GM12801 (cell line): ENCODE data around the gene CTDSPL.

Experiments
- CTCF ChIP-seq: IDR thresholded peaks from one replicate; pipeline ENCODE4 v1.5.1; 2011; ENCODE audit warnings: control low read depth; ENCODE audit not compliant: insufficient read length; ENCODE audit errors: extremely low read depth

Gene CTDSPL

DNA sequence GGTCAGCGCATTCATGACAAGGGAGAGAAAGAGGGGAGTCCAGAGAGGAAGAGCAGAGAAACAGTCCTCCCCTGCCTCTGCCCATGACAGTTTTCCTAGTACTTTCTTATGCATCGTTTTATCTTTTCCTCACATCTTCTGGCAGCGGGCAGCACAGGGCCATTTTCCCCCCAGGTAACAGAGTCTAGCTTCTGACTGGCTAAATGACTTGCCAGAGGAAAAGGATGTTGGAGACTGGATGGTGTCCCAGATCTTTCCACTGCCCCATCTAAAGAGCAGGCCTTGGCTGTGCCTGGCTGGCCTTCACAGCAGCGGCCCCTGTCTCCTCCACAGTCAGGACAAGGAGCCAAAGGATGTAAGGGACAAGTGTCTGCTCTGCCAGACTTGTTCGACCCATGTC, 59.3 kb downstream of the CTDSPL start:
- no peak for TF ChIP-seq CTCF

- no peak for TF ChIP-seq CTCF
Observed at GRCh38 chr3:37922721-37923568, 61.3 kb downstream of the CTDSPL start.

DNA sequence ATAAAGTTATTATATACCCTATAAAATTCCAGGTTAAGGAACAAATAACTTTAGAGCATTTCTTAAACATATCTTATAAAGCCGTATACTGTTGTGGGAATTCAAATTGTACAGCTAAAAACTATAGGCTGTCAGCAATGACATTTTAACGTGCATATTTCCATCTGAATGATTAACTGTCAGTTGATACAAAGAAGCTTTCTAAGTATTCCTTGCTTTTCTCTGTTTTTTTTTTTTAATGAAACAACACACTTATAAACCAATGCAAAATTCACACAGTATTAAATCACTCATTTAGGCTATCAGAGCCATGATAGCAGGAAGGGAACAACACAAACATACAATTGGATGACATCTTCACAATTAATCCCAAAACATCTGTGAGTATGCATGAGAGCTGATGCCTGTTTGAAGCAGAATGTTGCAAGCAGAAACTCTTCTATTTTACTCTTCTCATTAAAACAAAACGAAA, 61.9 kb downstream of the CTDSPL start:
- no peak for TF ChIP-seq CTCF

DNA sequence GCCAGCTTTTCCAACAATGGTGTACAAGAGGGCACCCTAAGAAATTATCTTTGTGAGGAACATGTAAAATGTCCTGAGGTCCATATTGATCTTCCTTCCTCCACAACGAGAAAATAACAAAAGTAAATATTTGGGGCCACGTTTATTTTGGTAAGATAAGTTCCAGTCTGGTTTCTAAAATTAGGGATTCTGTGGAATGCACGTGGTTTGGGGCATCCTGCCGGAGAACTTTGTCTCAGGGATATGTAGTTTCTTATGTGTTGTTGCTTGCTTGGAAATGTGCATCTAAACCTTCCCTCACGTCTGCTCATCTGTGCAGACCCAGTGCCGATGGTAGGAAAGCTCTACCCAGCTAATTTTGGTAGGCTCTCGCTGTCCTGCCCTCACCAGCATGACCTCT, 62.8 kb downstream of the CTDSPL start:
- no peak for TF ChIP-seq CTCF

DNA sequence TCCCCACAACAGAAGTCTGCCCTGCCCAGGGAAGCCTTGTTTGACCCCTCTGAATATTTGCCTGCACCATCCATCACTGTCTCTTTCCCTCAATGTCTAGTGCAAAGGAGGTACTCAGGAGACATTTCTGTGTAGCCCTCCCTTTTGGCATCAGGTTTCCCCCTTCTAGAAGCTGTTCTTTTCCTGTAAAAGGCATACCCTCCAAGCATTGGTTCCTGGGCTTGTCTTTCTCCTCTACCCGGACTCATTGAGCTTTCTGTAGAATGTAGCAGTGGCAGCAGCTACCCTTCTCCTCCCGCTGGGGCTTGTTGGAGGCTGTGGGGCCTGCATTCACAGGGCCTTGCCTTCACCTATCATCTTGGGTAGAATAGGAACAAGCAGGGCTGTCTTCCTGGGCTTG, 63.5 kb downstream of the CTDSPL start:
- no peak for TF ChIP-seq CTCF

DNA sequence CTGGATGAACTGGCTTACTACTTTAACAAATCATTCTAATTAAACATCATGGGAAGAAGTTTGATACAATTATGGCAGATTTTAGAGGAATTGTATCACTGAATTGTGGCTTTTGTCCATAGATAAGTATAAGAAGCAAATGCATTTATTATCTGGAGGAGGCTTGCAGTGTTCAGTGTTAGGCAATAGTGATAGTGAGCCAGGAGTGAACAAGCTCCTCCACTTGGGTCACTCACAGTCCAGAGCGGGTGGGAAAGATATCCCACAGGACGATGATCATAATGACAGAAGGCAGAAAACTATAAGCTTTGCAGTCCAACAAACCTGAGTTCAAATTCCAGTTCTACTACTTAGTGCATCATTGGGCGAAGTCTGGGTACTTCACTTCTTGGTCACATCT, 64.9 kb downstream of the CTDSPL start:
- TF ChIP-seq CTCF = no peak

DNA sequence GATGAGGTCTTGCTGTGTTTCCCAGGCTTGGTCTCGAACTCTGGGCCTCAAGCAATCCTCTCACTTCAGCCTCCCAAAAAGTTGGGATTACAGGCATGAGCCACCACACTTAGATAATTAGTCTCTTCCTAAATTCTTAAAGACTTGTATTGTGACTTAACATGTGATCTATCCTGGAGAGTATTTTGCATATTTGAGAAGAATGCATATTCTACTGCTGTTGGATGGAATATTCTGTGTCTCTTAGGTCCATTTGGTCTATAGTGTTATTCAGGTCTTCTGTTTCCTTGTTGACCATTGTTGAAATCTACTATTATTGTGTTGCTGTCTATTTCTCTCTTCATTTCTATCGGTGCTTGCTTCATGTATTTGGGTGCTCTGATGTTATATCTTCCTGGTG, 68.8 kb downstream of the CTDSPL start:
- TF ChIP-seq CTCF = no peak

DNA sequence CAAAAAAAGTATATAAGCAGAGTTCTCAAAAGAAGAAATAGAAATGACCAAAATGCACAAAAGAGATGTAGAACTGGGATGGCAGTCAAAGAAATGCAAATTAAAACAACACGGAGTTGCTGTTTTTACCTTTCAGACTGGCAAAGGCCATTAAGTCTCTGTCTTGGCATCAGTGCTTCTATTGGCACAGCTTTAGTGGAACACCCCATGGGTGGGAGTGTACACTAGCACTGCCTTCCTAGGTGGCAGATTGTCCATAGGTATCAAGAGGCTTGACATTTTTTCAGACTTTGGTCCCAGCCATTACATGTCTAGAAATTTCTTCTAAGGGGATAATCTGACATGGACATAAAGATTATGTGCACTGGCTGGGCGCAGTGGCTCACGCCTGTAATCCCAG, 70.8 kb downstream of the CTDSPL start:
- TF ChIP-seq CTCF = no peak
